PC-3 (cell line): ENCODE measurements around the gene SEL1L2. TPM values are rescaled to one million over a fixed set of nuclear protein-coding genes. Genes with fewer than 3 reads are reported as not detected.

Source experiments
- ATAC-seq: fragments of 200-7000 bp; cut with Tn5 transposase; 2 replicates; pipeline ENCODE4 v1.9.1; 2020; ENCODE audit warnings: mild to moderate bottlenecking, moderate library complexity
- BruUV-seq: library from RNA; stranded (reverse); fragments of 400-500 nt; replicated peaks from 2 replicates; lab custom pipeline; 2021; lab: Mats Ljungman, UMichigan
- CTCF ChIA-PET: fragments of 300-600 bp; sonication (Branson Sonifier 250); formaldehyde crosslinking; loops from one replicate; lab custom pipeline; 2022; ENCODE audit warnings: antibody characterized with exemption; lab: Charles Lee
- POLR2A ChIA-PET: fragments of 300-600 bp; sonication (Branson Sonifier 250); formaldehyde crosslinking; loops from one replicate; lab custom pipeline; 2022; ENCODE audit warnings: antibody characterized with exemption; ENCODE audit not compliant: unreplicated experiment; lab: Charles Lee
- DNase-seq: peaks from one replicate; pipeline ENCODE4 v3.0.0-alpha.2; 2015
- H2AFZ ChIP-seq: fragments of 300-600 bp; sonication (generic); 2 replicates; pipeline ENCODE4 v1.6.0; 2016; ENCODE audit warnings: antibody characterized with exemption, low read length
- H3F3A ChIP-seq: fragments of 300-600 bp; sonication (generic); one replicate; pipeline ENCODE4 v1.6.0; 2017; ENCODE audit warnings: antibody characterized with exemption, low read length, control low read depth, mild to moderate bottlenecking; ENCODE audit not compliant: unreplicated experiment
- H3K27ac ChIP-seq: fragments of 300-600 bp; sonication (generic); 2 replicates; pipeline ENCODE4 v1.5.1; 2016; ENCODE audit warnings: mild to moderate bottlenecking, low read length
- H3K27me3 ChIP-seq: fragments of 300-600 bp; sonication (generic); 2 replicates; pipeline ENCODE4 v1.6.1; 2016; ENCODE audit warnings: low read length, mixed read lengths
- H3K36me3 ChIP-seq: fragments of 300-600 bp; sonication (generic); 2 replicates; pipeline ENCODE4 v1.6.1; 2016; ENCODE audit warnings: low read depth, mixed run types, low read length, mixed read lengths
- H3K4me1 ChIP-seq: fragments of 300-600 bp; sonication (generic); 2 replicates; pipeline ENCODE4 v1.5.1; 2016; ENCODE audit warnings: low read length; ENCODE audit not compliant: insufficient read depth
- H3K4me2 ChIP-seq: fragments of 300-600 bp; sonication (generic); 2 replicates; pipeline ENCODE4 v1.6.0; 2016; ENCODE audit warnings: low read length
- H3K4me3 ChIP-seq: fragments of 300-600 bp; sonication (generic); 2 replicates; pipeline ENCODE4 v1.5.1; 2016; ENCODE audit warnings: mild to moderate bottlenecking, low read length, mixed read lengths
- H3K79me2 ChIP-seq: fragments of 300-600 bp; sonication (generic); 2 replicates; pipeline ENCODE4 v1.6.1; 2017; ENCODE audit warnings: low read length, mixed read lengths
- H3K9ac ChIP-seq: fragments of 300-600 bp; sonication (generic); 2 replicates; pipeline ENCODE4 v1.6.0; 2016; ENCODE audit warnings: mild to moderate bottlenecking, low read length
- H3K9me2 ChIP-seq: fragments of 300-600 bp; sonication (generic); replicated peaks from 2 replicates; pipeline ENCODE4 v1.6.1; 2016; ENCODE audit warnings: mixed run types, low read length, mixed read lengths
- H3K9me3 ChIP-seq: fragments of 300-600 bp; sonication (generic); 2 replicates; pipeline ENCODE4 v1.6.1; 2016; ENCODE audit warnings: low read length, mixed read lengths
- H4K20me1 ChIP-seq: fragments of 300-600 bp; sonication (generic); 2 replicates; pipeline ENCODE4 v1.6.1; 2016; ENCODE audit warnings: low read length, mixed read lengths
- CTCF ChIP-seq: fragments of 300-600 bp; sonication (generic); conservative IDR thresholded peaks from 2 replicates; pipeline ENCODE4 v1.5.1; 2017; ENCODE audit warnings: antibody characterized with exemption, low read depth, mild to moderate bottlenecking, low read length
- EZH2 ChIP-seq: fragments of 300-600 bp; sonication (generic); IDR thresholded peaks from one replicate; pipeline ENCODE4 v1.6.1; 2017; ENCODE audit warnings: antibody characterized with exemption, mild to moderate bottlenecking, low read length; ENCODE audit not compliant: unreplicated experiment
- EZH2phosphoT487 ChIP-seq: fragments of 300-600 bp; sonication (generic); IDR thresholded peaks from 2 replicates; pipeline ENCODE4 v1.6.1; 2018; ENCODE audit warnings: mild to moderate bottlenecking, antibody characterized with exemption, low read length, borderline replicate concordance
- intact Hi-C: fragments of 100-400 bp; cut with micrococcal nuclease; formaldehyde crosslinking; loops from 2 replicates; pipeline ENCODE4 v1.9.0; 2023
- total RNA-seq: library from RNA; depleted of rRNA; stranded (reverse); fragments of >200 nt; gene quantifications from 2 replicates; pipeline ENCODE4 v1.2.3, GENCODE V29; 2014

Gene SEL1L2
- total RNA-seq, 1 experiment from 2014 or later, result not detected

- Histone ChIP-seq H3K9me2 (no peaks in the 10 kb centered on the region), H3F3A (no peaks in the 10 kb centered on the region), H3K4me1 (no peaks in the 10 kb centered on the region), H2AFZ (no peak overlapping the region), H3K27me3 (no peaks in the 10 kb centered on the region), H3K4me3 (no peak overlapping the region), H3K36me3 (no peaks in the 10 kb centered on the region), H3K79me2 (no peaks in the 10 kb centered on the region), H3K27ac (no peak overlapping the region), H4K20me1 (no peaks in the 10 kb centered on the region), H3K4me2 (no peak overlapping the region), H3K9ac (no peak overlapping the region), H3K9me3 (no peaks in the 10 kb centered on the region)
- no peak for ATAC-seq
- no TSS peak for BruUV-seq
- no peak for DNase-seq
- intact Hi-C loops, result no loop called here
- ChIA-PET CTCF (no interaction called here), POLR2A (no interaction called here)
- TF ChIP-seq EZH2 (no peak), EZH2phosphoT487 (no peak), CTCF (no peak)
Measured at GRCh38 chr20:13941031-13941430, 49.4 kb downstream of the SEL1L2 start.

- no peak for DNase-seq
- no peak for TF ChIP-seq CTCF
- Histone ChIP-seq H3F3A (no peaks in the 10 kb centered on the region), H3K36me3 (no peaks in the 10 kb centered on the region), H3K27ac (no peak overlapping the region), H3K27me3 (no peaks in the 10 kb centered on the region), H3K4me2 (no peak overlapping the region), H2AFZ (no peak overlapping the region), H3K9me3 (no peaks in the 10 kb centered on the region), H4K20me1 (no peaks in the 10 kb centered on the region), H3K79me2 (no peaks in the 10 kb centered on the region), H3K9ac (no peak overlapping the region), H3K9me2 (no peaks in the 10 kb centered on the region), H3K4me1 (no peaks in the 10 kb centered on the region), H3K4me3 (no peak overlapping the region)
- no TSS peak for BruUV-seq
- intact Hi-C loops, result no loop called here
- CTCF ChIA-PET, result no interaction called here
- ATAC-seq, result no peak
- POLR2A ChIA-PET, result no interaction called here
Measured at GRCh38 chr20:13936781-13937576, 53.4 kb downstream of the SEL1L2 start.
